Caco-2 (cell line): ENCODE data around the gene KLF13. TPM values are rescaled to one million over a fixed set of nuclear protein-coding genes. Genes with fewer than 3 reads are reported as not detected.

Source experiments
- BruUV-seq: library from RNA; stranded (reverse); fragments of 400-500 nt; replicated peaks from 2 replicates; lab custom pipeline; 2021; lab: Mats Ljungman, UMichigan
- CTCF ChIA-PET: fragments of 300-600 bp; sonication (Branson Sonifier 250); formaldehyde crosslinking; loops from one replicate; lab custom pipeline; 2022; ENCODE audit warnings: antibody characterized with exemption; lab: Charles Lee
- POLR2A ChIA-PET: fragments of 300-600 bp; sonication (Branson Sonifier 250); formaldehyde crosslinking; loops from one replicate; lab custom pipeline; 2022; ENCODE audit warnings: antibody characterized with exemption; lab: Charles Lee
- DNase-seq, 2 experiments: peaks; one replicate each; pipeline versions ENCODE4 v3.0.0 to v3.0.0-alpha.2; 2020 to 2022
- H3K27me3 ChIP-seq: replicated peaks from 2 replicates; pipeline ENCODE4 v1.6.0; 2011; ENCODE audit warnings: low read length; ENCODE audit not compliant: control insufficient read depth, insufficient read depth
- H3K36me3 ChIP-seq: 2 replicates; pipeline ENCODE4 v1.5.1; 2011; ENCODE audit warnings: low read length; ENCODE audit not compliant: control insufficient read depth, insufficient read depth
- H3K4me1 ChIP-seq: fragments of 250-450 bp; sonication (Bioruptor Pico); 2 replicates; pipeline ENCODE4 v1.5.1; 2020; ENCODE audit warnings: mild to moderate bottlenecking
- H3K4me3 ChIP-seq: 2 replicates; pipeline ENCODE4 v1.5.1; 2011; ENCODE audit warnings: low read depth, mild to moderate bottlenecking, control low read depth, low read length
- H3K9me3 ChIP-seq: fragments of 250-450 bp; sonication (Bioruptor Pico); 2 replicates; pipeline ENCODE4 v1.5.1; 2020; ENCODE audit warnings: mild to moderate bottlenecking, moderate library complexity
- H3K27ac Mint-ChIP-seq: one replicate; pipeline ENCODE4 v1.8.0; 2022; ENCODE audit warnings: mixed read lengths; ENCODE audit not compliant: unreplicated experiment
- H3K27me3 Mint-ChIP-seq: one replicate; pipeline ENCODE4 v1.8.0; 2022; ENCODE audit warnings: mixed read lengths; ENCODE audit not compliant: insufficient read depth, unreplicated experiment
- H3K36me3 Mint-ChIP-seq: one replicate; pipeline ENCODE4 v1.8.0; 2022; ENCODE audit warnings: mild to moderate bottlenecking, mixed read lengths; ENCODE audit not compliant: insufficient read depth, unreplicated experiment
- H3K4me1 Mint-ChIP-seq: one replicate; pipeline ENCODE4 v1.8.0; 2022; ENCODE audit warnings: low read depth, mixed read lengths; ENCODE audit not compliant: unreplicated experiment
- H3K4me3 Mint-ChIP-seq: one replicate; pipeline ENCODE4 v1.8.0; 2022; ENCODE audit warnings: mild to moderate bottlenecking, moderate library complexity, mixed read lengths; ENCODE audit not compliant: unreplicated experiment
- H3K9me3 Mint-ChIP-seq: one replicate; pipeline ENCODE4 v1.8.0; 2022; ENCODE audit warnings: mixed read lengths; ENCODE audit not compliant: unreplicated experiment
- intact Hi-C: fragments of 100-400 bp; cut with micrococcal nuclease; formaldehyde crosslinking; loops from one replicate; pipeline ENCODE4 v1.10.0; 2022; ENCODE audit not compliant: unreplicated experiment
- total RNA-seq: library from RNA; stranded (reverse); gene quantifications from 2 replicates; pipeline ENCODE4 v1.2.3, GENCODE V29; 2022
- TF ChIP-seq, protein P1 (sequence below), 2 experiments: fragments of 200-600 bp in 1 of 2; IDR thresholded peaks; 1 replicate in 1 of 2; 2 replicates in 1 of 2; pipeline versions ENCODE4 v1.5.1 to v1.8.0; 2011 to 2022; ENCODE audit warnings: antibody characterized with exemption in 1 of 2, control low read depth in 1 of 2, inconsistent platforms in 1 of 2, low read depth in 1 of 2, low read length in 1 of 2, mild to moderate bottlenecking in 1 of 2, moderate library complexity in 1 of 2; ENCODE audit not compliant: insufficient read depth in 1 of 2, severe bottlenecking in 1 of 2, unreplicated experiment in 1 of 2

Gene KLF13
- total RNA-seq, 1 experiment from 2014 or later = 18.8 TPM

DNA sequence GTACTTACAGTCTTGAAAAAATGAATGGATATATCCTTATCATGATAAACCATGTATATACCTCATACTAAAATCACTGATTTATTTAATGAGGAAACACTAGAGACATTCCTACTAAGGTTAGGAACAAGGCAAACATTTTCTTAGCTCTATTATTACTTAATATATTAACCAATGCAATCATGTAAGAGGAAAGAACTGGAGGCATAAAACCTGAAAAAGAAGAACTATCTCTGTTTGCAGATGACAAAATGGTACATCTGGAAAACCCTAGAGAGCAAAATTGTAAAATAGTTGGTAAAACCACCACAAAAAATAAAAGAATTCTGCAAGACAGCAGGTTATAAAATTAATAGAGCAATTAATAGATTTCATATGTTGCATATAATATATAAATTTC is 81.2 kb downstream of the KLF13 start:
- no TSS peak for BruUV-seq
- Histone ChIP-seq H3K27me3 (no peaks in the 10 kb centered on the region), H3K36me3 (no peaks in the 10 kb centered on the region), H3K4me1 (peaks cover 15% of the 10 kb centered on the region), H3K4me3 (no peak overlapping the region), H3K9me3 (peaks cover 12% of the 10 kb centered on the region; the same call in 1 of the 2 replicates)
- Mint-ChIP-seq H3K4me1 (peaks cover 20% of the 10 kb centered on the region), H3K27ac (no peak overlapping the region), H3K36me3 (no peaks in the 10 kb centered on the region), H3K27me3 (peaks cover 5% of the 10 kb centered on the region), H3K9me3 (peaks cover 12% of the 10 kb centered on the region), H3K4me3 (no peak overlapping the region)
- intact Hi-C loops = no loop called here
- ChIA-PET CTCF (no interaction called here), POLR2A (no interaction called here)
- DNase-seq = no peak
- TF ChIP-seq, protein P1, sequence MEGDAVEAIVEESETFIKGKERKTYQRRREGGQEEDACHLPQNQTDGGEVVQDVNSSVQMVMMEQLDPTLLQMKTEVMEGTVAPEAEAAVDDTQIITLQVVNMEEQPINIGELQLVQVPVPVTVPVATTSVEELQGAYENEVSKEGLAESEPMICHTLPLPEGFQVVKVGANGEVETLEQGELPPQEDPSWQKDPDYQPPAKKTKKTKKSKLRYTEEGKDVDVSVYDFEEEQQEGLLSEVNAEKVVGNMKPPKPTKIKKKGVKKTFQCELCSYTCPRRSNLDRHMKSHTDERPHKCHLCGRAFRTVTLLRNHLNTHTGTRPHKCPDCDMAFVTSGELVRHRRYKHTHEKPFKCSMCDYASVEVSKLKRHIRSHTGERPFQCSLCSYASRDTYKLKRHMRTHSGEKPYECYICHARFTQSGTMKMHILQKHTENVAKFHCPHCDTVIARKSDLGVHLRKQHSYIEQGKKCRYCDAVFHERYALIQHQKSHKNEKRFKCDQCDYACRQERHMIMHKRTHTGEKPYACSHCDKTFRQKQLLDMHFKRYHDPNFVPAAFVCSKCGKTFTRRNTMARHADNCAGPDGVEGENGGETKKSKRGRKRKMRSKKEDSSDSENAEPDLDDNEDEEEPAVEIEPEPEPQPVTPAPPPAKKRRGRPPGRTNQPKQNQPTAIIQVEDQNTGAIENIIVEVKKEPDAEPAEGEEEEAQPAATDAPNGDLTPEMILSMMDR (IDR thresholded peaks at IDR 0.05; ENCODE audit: insufficient read depth in 1 of 2, low read depth in 1 of 2, low read length in 1 of 2, severe bottlenecking in 1 of 2, unreplicated experiment in 1 of 2) = no peak

DNA sequence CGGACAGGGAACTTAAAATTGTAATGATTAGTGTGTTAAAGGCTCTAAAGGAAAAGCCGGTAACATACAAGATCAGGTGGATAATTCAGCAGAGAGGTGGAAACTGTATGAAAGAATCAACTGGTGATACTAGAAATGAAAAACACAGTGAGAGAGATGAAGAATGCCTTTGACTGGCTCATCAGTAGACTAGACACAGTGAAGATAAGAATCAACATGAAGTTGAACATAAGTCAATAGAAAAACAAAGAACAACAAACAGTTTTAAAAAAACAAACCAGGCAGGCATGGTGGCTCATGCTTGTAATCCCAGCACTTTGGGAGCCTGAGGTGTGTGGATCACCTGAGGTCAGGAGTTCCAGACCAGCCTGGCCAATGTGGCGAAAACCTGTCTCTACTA is 82.1 kb downstream of the KLF13 start:
- Histone ChIP-seq H3K36me3 (no peaks in the 10 kb centered on the region), H3K4me1 (peaks cover 15% of the 10 kb centered on the region), H3K4me3 (no peak overlapping the region), H3K9me3 (peaks cover 12% of the 10 kb centered on the region; the same call in 1 of the 2 replicates), H3K27me3 (no peaks in the 10 kb centered on the region)
- no peak for DNase-seq
- Mint-ChIP-seq H3K27me3 (peaks cover 9% of the 10 kb centered on the region), H3K27ac (no peak overlapping the region), H3K9me3 (peaks cover 12% of the 10 kb centered on the region), H3K4me3 (no peak overlapping the region), H3K36me3 (no peaks in the 10 kb centered on the region), H3K4me1 (peaks cover 20% of the 10 kb centered on the region)
- intact Hi-C loops = no loop called here
- ChIA-PET CTCF (no interaction called here), POLR2A (no interaction called here)
- BruUV-seq = no TSS peak
- TF ChIP-seq, protein P1 (IDR thresholded peaks at IDR 0.05; ENCODE audit: insufficient read depth in 1 of 2, low read depth in 1 of 2, low read length in 1 of 2, severe bottlenecking in 1 of 2, unreplicated experiment in 1 of 2) = no peak

- no peak overlapping the region for H3K4me3 Mint-ChIP-seq
- intact Hi-C loops = no loop called here
- H3K27ac Mint-ChIP-seq = no peak overlapping the region
- no peak for DNase-seq
- peaks cover 9% of the 10 kb centered on the region for H3K27me3 Mint-ChIP-seq
- H3K4me1 Mint-ChIP-seq = peaks cover 20% of the 10 kb centered on the region
- BruUV-seq = no TSS peak
- POLR2A ChIA-PET = no interaction called here
- no peaks in the 10 kb centered on the region for H3K27me3 ChIP-seq
- no peaks in the 10 kb centered on the region for H3K36me3 ChIP-seq
- peaks cover 15% of the 10 kb centered on the region for H3K4me1 ChIP-seq
- CTCF ChIA-PET = no interaction called here
- no peak overlapping the region for H3K4me3 ChIP-seq
- TF ChIP-seq, protein P1 (IDR thresholded peaks at IDR 0.05; ENCODE audit: insufficient read depth in 1 of 2, low read depth in 1 of 2, low read length in 1 of 2, severe bottlenecking in 1 of 2, unreplicated experiment in 1 of 2) = no peak
- H3K9me3 ChIP-seq = peaks cover 12% of the 10 kb centered on the region; the same call in 1 of the 2 replicates
- peaks cover 12% of the 10 kb centered on the region for H3K9me3 Mint-ChIP-seq
- no peaks in the 10 kb centered on the region for H3K36me3 Mint-ChIP-seq
Measured at GRCh38 chr15:31409171-31409570, 82.5 kb downstream of the KLF13 start.
